ENCODE measurements around the gene ELOVL5.
A peak's percentile ranks its signal among the peaks of the same experiment; 100 is the strongest.

GRCh38 chr6:53313784-53314400 is 34.9 kb downstream of the ELOVL5 start:
- TF ChIP-seq CTCF (IDR thresholded peaks at IDR 0.05) (no peak), EP300 (IDR thresholded peaks at IDR 0.05; ENCODE audit: low read depth) (no peak), POLR2A (IDR thresholded peaks at IDR 0.05) (no peak), POLR2AphosphoS5 (IDR thresholded peaks at IDR 0.05) (peak in 1 of 3 donors; percentile 10)
